Measurements from ENCODE around the gene PTPA. TPM values are rescaled to one million over a fixed set of nuclear protein-coding genes. Genes with fewer than 3 reads are reported as not detected.
"Not testable (repeated sequence)": the region's sequence is repeated elsewhere in the genome, so short reads cannot be mapped to it uniquely, and the experiment has no call there.

Gene PTPA
- total RNA-seq, 1 donor from 2014 or later = 160 TPM

DNA sequence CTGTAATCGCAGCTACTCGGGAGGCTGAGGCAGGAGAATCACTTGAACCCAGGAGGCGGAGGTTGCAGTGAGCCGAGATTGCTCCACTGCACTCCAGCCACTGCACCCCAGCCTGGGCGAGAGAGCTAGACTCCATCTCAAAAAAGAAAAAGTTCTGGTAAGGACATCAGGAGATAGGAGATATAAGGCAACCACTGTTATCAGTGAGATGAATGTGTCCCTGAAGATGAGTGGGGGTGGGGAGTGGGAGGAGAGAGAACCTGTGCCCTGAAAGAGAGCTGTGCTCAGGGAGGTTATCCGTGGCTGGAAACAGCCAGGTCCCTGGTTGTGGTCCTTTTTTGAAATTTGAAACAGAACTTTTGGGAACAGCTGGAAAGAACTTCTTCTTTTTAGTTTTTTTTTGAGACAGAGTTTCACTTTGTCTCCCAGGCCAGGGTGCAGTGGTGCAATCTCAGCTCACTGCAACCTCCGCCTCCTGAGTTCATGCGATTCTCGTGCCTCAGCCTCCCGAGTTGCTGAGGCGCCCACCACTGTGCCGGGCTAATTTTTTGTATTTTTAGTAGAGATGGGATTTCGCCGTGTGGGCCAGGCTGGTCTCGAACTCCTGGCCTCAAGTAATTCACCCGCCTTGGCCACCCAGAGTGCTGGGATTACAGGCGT is 2.6 kb downstream of the PTPA start:
- Mint-ChIP-seq H3K27ac (no peak overlapping the region), H3K4me3 (no peak overlapping the region), H3K9me3 (no peaks in the 10 kb centered on the region), H3K36me3 (no peaks in the 10 kb centered on the region), H3K4me1 (peaks cover 30% of the 10 kb centered on the region), H3K27me3 (ENCODE audit: low read depth) (no peaks in the 10 kb centered on the region)
- no peak for DNase-seq (ENCODE audit: low spot score in 2 of 2, unreplicated experiment in 2 of 2)
- TF ChIP-seq, protein P1, sequence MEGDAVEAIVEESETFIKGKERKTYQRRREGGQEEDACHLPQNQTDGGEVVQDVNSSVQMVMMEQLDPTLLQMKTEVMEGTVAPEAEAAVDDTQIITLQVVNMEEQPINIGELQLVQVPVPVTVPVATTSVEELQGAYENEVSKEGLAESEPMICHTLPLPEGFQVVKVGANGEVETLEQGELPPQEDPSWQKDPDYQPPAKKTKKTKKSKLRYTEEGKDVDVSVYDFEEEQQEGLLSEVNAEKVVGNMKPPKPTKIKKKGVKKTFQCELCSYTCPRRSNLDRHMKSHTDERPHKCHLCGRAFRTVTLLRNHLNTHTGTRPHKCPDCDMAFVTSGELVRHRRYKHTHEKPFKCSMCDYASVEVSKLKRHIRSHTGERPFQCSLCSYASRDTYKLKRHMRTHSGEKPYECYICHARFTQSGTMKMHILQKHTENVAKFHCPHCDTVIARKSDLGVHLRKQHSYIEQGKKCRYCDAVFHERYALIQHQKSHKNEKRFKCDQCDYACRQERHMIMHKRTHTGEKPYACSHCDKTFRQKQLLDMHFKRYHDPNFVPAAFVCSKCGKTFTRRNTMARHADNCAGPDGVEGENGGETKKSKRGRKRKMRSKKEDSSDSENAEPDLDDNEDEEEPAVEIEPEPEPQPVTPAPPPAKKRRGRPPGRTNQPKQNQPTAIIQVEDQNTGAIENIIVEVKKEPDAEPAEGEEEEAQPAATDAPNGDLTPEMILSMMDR (IDR thresholded peaks at IDR 0.05; ENCODE audit: unreplicated experiment) = no peak

- no peak for DNase-seq (ENCODE audit: low spot score in 2 of 2, unreplicated experiment in 2 of 2)
- Mint-ChIP-seq H3K27me3 (ENCODE audit: low read depth) (no peaks in the 10 kb centered on the region), H3K27ac (no peak overlapping the region), H3K9me3 (no peaks in the 10 kb centered on the region), H3K4me1 (peaks cover 11% of the 10 kb centered on the region), H3K36me3 (peaks cover 18% of the 10 kb centered on the region), H3K4me3 (no peak overlapping the region)
- TF ChIP-seq, protein P1 (IDR thresholded peaks at IDR 0.05; ENCODE audit: unreplicated experiment) = no peak
Observed at GRCh38 chr9:129118799-129119198, 7.6 kb downstream of the PTPA start.

- H3K4me1 Mint-ChIP-seq = no peaks in the 10 kb centered on the region
- no peak overlapping the region for H3K27ac Mint-ChIP-seq
- no peaks in the 10 kb centered on the region for H3K9me3 Mint-ChIP-seq
- H3K4me3 Mint-ChIP-seq = no peak overlapping the region
- H3K36me3 Mint-ChIP-seq = peaks cover 25% of the 10 kb centered on the region
- no peak for DNase-seq (ENCODE audit: low spot score in 2 of 2, unreplicated experiment in 2 of 2)
- TF ChIP-seq, protein P1 (IDR thresholded peaks at IDR 0.05; ENCODE audit: unreplicated experiment) = no peak
- H3K27me3 Mint-ChIP-seq (ENCODE audit: low read depth) = no peaks in the 10 kb centered on the region
Observed at GRCh38 chr9:129121483-129121882, 10.3 kb downstream of the PTPA start.

GRCh38 chr9:129122133-129122532 is 10.9 kb downstream of the PTPA start:
- Mint-ChIP-seq H3K4me3 (no peak overlapping the region), H3K27me3 (ENCODE audit: low read depth) (no peaks in the 10 kb centered on the region), H3K27ac (no peak overlapping the region), H3K4me1 (no peaks in the 10 kb centered on the region), H3K9me3 (no peaks in the 10 kb centered on the region), H3K36me3 (peaks cover 25% of the 10 kb centered on the region)
- TF ChIP-seq, protein P1 (IDR thresholded peaks at IDR 0.05; ENCODE audit: unreplicated experiment) = no peak
- no peak for DNase-seq (ENCODE audit: low spot score in 2 of 2, unreplicated experiment in 2 of 2)

DNA sequence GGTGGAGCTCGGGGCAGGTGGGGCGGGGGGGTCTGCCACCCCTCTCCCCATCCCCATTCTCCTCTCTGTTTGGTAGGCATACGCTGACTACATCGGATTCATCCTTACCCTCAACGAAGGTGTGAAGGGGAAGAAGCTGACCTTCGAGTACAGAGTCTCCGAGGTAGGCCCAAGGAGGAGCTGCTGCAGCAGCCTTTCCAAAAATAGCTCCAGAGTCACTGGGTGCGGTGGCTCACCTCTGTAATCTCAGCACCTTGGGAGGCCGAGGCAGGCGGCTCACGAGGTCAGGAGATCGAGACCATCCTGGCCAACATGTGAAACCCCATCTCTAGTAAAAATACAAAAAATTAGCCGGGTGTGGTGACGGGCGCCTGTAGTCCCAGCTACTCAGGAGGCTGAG is 11.8 kb downstream of the PTPA start:
- H3K4me1 Mint-ChIP-seq; H3K27me3 Mint-ChIP-seq (ENCODE audit: low read depth); DNase-seq (ENCODE audit: low spot score in 2 of 2, unreplicated experiment in 2 of 2); H3K4me3 Mint-ChIP-seq; H3K9me3 Mint-ChIP-seq; H3K27ac Mint-ChIP-seq: not testable (repeated sequence)
- peaks cover 30% of the 10 kb centered on the region for H3K36me3 Mint-ChIP-seq

- no peaks in the 10 kb centered on the region for H3K9me3 Mint-ChIP-seq
- H3K27me3 Mint-ChIP-seq (ENCODE audit: low read depth) = no peaks in the 10 kb centered on the region
- H3K4me3 Mint-ChIP-seq = no peak overlapping the region
- H3K36me3 Mint-ChIP-seq = peaks cover 34% of the 10 kb centered on the region
- H3K4me1 Mint-ChIP-seq = no peaks in the 10 kb centered on the region
- DNase-seq (ENCODE audit: low spot score in 2 of 2, unreplicated experiment in 2 of 2) = no peak
- TF ChIP-seq, protein P1 (IDR thresholded peaks at IDR 0.05; ENCODE audit: unreplicated experiment) = no peak
- H3K27ac Mint-ChIP-seq = no peak overlapping the region
Observed at GRCh38 chr9:129124506-129125069, 13.4 kb downstream of the PTPA start.

All from mesothelial cell of epicardium (in vitro differentiated cells).